Skeletal muscle cell (primary cell): Measurements from ENCODE around the gene AEBP1.
"Not testable (repeated sequence)": the region's sequence is repeated elsewhere in the genome, so short reads cannot be mapped to it uniquely, and the experiment has no call there.

Source experiments
- DNase-seq: peaks from one replicate; pipeline ENCODE4 v3.0.0-alpha.2; 2010; ENCODE audit warnings: low read depth
- H3K4me3 ChIP-seq: 2 replicates; pipeline ENCODE4 v1.5.1; 2011; ENCODE audit warnings: low read depth, mild to moderate bottlenecking, control low read depth, low read length, moderate library complexity

The AEBP1 gene

DNA sequence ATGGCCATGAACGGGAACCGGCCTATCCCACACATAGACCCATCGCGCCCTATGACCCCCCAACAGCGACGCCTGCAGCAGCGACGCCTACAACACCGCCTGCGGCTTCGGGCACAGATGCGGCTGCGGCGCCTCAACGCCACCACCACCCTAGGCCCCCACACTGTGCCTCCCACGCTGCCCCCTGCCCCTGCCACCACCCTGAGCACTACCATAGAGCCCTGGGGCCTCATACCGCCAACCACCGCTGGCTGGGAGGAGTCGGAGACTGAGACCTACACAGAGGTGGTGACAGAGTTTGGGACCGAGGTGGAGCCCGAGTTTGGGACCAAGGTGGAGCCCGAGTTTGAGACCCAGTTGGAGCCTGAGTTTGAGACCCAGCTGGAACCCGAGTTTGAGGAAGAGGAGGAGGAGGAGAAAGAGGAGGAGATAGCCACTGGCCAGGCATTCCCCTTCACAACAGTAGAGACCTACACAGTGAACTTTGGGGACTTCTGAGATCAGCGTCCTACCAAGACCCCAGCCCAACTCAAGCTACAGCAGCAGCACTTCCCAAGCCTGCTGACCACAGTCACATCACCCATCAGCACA lies 9.7 kb downstream of the AEBP1 start:
- no peak for DNase-seq
- no peak overlapping the region for H3K4me3 ChIP-seq

DNA sequence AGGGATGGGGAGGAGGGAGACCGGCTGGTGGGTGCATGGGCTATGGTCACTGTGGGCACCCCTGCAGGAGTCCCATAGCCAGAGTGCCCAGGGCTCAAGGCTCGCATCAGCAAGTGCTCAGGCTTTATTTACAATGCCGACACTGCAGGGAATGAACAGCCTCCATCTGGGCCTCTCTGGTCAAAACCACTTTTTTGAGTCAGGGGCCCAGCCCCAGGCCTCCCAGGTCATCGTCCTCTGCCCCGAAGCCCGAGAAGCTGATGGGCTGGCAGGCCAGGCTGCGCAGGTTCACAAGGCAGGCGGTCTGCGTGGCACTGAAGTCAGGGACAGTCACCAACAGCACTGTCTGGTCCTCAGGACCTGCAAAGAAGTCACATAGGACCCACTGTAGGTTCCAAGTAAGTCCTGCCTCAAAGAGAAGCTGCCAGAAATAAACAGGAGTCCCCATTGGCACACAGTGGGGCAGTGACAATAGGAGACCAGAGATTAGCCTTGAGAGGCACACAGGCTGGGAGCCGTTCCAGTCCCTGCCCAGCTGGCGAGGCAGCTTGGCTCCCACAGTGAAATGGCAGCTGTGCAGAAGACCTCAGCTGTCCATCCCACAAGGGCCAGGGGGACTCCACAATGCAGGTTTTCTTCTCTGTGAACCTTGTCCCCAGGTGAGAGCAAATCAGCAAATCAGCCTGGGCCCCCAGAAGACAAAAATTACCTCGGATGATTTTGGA lies 10.6 kb downstream of the AEBP1 start:
- no peak overlapping the region for H3K4me3 ChIP-seq

DNA sequence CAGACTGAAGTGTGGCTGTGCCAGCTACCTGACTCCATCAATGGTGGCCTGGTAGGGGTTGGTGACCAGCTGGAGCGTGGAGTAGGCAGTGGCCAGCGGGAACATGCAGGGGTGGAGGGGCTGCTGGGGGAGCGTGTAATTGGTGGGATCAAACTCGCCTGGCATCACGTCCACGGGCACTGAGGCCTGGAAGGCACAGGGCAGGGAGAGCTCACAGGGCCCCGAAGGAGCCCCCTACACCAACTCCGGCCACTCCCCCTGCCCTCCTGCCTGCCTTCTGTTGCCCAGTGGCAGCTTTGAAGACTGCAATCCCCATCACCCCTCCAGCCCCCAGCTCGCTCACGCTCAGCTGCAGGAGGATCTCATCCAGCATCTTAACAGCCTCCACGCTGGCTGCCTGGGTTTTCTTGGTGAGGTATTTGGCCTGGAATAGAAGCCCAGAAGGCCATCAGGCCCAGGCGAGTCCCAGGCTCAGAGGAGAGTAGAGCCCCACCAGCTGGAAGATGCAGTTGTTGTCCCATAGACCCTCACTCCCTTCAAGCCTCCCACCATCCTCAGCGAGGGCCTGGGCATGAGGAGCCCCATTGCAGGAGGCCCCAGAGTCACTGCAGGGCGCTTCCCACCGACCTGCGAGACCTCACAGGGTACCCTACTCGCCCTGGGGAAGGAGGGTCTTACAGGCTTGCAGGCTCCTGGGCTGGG lies 12.1 kb downstream of the AEBP1 start:
- no peak for DNase-seq
- no peak overlapping the region for H3K4me3 ChIP-seq

More for the DNA sequence above, 10.6 kb downstream of the AEBP1 start:
- DNase-seq: no peak

DNA sequence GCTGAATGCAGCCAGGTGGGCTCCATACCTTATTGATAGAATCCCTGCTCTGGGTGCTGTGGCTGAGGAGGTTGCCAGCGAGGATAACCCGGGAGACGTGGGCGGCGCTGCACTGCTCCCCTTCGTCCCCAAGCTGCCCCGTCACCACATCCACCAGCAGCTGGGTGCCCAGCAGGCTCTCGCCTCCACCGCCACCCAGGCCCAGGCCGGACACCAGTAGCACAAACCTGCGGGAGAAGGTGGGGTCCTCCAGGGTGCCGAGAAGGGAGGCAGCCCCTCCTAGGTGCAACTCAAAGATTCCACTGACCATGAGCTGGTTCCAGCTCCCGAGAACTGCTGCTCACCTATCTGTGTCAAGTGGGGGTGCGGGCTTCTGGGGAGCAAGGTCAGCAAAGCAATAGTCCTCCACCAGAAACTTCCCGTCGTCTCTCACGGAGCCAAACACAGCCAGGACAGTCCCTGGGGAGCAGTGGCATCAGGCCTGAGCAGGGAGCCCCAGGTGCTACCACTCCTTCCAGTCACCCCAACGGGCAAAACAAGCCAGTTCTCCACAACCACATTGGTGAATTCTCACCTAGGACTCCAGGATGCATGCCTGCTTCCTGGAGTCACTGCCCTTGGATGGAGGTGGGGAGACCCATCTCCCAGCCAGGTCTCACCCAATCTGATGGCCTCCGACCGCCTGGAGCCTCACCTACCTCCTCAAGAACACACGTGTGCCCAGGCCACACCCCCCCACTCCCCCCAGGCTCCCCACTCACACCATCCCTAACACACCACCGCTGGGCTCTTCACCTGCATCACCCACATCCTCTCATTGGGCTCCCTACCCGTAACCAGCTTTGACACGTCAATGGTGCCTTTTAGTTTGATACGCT lies 12.9 kb downstream of the AEBP1 start:
- no peak for DNase-seq
- H3K4me3 ChIP-seq: no peak overlapping the region

DNA sequence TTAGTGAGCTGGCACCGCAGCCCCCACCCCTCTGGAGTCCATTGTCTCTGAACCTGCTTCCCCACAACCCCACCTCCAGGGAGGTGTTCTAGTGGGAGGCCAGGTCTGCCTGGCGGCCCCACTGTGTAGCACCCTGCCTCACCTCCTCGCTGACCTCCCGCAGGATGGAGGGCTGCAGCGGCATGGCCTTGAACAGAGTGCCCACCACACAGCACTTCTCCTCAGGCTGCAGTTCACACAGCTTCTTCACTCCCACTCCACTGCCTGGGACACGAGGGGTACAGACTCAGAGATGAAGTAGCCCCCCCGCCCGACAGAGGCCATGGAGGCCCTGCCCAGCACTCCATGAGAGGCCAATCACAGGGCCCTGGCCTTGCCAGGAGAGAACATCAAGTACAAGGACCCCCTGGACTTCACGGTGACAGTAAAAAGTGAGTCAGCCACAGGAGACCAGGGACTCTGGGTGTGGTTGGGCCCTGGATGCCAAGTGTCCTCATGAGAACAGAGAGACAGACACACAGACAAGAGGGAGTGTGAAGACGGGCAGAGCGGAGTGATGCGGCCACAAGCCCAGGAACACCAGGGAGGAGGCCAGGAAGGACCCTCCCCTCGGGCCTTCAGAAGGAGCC lies 13.8 kb downstream of the AEBP1 start:
- no peak overlapping the region for H3K4me3 ChIP-seq

DNA sequence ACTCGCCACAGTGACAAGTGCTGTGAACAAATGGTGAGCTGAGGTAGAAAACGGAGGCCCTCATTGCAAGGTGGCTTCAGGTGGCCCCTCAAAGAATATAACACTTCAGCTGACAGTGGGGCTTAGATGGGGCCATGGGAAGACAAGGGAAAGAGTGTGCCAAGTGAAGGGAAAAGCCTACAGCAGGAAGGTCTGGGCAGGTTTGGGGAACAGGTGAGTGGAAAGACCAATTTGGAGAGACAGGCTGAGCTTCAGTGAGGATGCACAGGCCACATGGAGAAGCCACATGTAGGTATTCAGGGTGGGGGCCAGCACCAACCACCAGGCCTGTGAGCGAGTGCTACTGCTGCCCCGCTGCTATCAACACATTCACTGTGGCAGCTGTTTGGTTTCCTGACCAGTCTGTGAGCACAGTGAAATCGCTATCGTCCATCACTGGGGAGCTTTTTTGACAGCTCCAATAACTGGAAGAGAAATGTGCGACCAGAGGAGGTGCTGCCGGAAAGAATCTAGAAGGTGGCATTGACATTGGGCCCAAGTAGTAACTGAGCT lies 15.8 kb downstream of the AEBP1 start:
- H3K4me3 ChIP-seq: no peak overlapping the region
- no peak for DNase-seq

More for the DNA sequence above, 13.8 kb downstream of the AEBP1 start:
- no peak for DNase-seq

DNA sequence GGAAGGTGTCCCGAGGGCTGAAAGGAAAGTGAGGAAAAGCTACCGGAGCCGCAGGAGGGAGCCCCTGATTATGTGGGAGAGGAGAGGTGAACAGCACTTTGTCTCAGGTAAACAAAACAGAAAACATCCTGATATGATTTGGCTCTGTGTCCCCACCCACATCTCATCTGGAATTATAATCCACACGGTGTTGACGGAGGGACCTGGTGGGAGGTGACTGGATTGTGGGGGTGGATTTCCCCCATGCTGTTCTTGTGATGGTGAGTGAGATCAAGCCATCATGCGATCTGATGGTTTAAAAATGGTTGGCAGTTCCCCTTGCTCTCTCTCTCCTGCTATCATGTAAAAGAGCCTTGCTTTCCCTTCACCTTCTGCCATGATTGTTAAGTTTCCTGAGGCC lies 16.2 kb downstream of the AEBP1 start:
- no peak overlapping the region for H3K4me3 ChIP-seq
- DNase-seq: no peak

DNA sequence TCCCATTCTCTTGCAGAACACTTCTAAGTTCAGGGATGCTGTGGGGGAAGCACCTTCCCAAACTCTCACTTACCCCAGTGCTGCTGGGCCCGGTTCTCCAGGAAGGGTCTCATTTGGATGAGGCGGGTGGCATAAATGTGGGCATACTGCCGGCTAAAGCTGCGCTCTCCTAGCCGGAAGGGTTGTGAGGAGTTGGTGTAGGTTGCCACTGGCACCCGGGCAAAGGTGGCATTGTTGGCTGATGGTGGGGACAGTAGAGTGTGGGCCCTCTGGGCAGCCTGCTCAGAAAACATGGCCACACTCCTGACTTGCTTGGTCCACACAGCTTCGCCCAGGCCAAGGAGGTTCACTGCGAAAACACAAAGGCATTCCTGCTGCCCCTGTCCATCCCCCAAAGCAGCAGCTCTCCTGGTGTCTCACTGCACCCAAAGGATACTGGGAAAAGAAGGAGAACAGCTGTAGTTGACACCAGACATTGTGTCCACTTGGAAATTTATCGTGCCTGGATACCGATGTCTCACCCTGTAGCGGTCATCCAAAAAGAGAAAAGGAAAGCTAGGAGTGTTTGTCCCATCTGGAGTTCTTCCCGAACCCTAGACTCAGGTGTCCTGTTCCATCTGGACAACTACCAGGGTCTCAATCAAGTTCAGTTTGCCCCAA lies 17.7 kb downstream of the AEBP1 start:
- H3K4me3 ChIP-seq: peak overlapping the region; percentile 72
- no peak for DNase-seq

DNA sequence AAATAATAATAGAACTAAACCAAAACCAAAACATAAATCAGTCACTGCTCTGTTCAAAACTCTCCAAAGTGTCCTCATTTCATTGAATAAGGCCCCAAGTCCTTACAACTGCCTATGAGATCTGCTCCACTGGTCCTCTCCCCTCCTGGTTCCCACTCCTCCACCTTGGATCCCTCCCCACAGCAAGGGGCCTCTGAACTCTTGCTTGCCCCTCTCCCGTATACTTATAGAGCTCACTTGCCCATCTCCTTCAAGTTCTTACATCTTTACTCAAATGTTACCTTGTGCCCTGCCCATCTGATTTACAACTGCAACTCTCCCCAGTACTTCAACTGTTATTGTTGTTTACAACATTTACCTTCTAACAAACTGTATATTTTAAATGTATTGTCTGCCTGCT lies 18.4 kb downstream of the AEBP1 start:
- DNase-seq: no peak
- peak overlapping the region; percentile 72 for H3K4me3 ChIP-seq

DNA sequence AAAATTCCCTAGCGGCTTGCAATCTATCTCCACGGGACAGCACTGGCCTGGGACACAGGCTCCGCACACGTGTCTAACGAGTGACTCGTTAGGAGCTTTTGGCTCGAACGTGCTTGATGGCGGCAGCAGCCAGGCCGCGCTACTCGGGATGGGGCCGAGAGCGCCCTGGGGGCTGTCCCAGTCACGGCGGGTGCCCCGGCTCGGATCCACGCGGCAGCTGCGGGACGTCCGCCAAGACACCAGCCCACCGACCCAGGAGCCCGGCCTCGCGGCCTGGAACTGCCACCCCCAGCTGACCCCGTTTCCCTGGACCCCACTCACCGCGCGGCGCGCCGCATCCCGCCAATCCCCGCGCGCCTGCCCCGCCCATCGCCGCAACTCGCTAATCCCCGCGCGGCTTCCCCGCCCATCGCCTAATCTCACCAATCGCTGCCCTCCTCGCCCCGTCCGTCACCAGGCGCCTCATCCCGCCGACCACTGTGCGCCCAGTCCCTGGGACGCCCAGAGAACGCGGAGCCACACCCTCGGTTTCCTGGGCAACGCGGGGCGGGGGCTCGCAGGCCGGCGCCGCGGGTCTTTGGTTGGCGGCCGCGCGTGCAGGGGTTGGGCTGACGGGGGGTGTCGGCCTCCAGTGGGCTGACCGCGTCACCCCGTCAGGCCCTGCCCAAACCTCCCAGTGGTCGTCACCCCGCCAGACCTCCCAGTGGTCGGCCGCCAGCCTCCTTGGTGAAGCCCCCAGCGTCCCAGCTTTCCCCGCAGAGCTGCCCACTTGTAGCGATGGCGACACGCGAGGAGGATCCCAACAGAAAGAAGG lies 19.3 kb downstream of the AEBP1 start, which contains the start of gene POLD2:
Gene POLD2 (minus strand): TSS at position 359 of the 814 bp plus-strand sequence. CDS start 1,495 bp downstream, outside the sequence.
- peak; percentile 91 for DNase-seq

DNA sequence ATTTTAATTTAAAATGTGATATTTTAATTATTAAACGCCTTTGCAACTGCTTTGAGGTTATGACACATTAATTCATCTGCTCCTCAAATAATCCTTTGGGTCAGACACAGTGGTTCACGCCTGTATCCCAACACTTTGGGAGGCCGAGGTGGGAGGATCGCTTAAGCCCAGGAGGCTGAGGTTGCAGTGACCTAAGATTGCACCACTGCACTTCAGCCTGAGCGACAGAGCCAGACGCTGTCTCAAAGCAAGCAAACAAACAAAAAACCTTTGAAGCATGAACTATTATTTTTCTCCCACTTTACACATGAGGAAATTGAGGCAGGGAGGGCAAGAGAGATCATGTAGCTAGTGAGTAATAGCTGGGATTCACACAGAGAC lies 20.7 kb downstream of the AEBP1 start:
- no peak overlapping the region for H3K4me3 ChIP-seq
- no peak for DNase-seq

More for the DNA sequence above, 19.3 kb downstream of the AEBP1 start, which contains the start of gene POLD2:
- H3K4me3 ChIP-seq: peak within 1 kb of the TSS; percentile 72

DNA sequence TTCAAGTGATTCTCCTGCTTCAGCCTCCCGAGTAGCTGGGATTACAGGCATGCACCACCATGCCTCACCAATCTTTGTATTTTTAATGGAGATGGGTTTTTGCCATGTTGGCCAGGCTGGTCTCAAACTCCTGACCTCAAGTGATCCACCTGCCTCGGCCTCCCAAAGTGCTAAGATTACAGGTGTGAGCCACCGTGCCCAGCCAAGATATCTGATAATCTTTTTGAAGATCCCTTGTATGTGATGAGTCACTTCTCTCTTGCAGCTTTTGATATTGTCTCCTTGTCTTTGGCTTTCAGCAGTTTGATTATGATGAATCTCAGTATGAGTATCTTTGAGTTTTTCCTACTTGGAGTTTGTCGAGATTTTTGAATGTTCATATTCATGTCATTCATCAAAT lies 22.4 kb downstream of the AEBP1 start:
- not testable (repeated sequence) for DNase-seq, H3K4me3 ChIP-seq

DNA sequence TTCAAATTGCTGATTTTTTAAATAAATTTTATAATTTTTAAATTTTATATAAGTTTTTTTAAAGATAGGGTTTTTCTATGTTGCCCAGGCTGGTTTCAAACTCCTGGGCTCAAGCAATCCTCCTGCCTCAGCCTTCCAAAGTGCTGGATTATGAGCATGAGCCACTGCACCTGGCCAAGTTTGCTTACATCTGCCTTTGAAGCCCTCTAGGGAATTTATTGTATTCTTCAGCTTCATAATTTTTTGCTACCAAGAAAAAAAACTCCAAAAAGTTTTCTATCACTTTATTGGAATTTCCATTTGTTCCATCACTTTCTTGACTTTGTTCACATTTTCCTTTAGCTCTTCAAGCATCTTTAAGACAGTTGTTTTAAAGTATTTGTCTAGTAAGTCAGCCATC lies 23.0 kb downstream of the AEBP1 start:
- no peak for DNase-seq
- H3K4me3 ChIP-seq: no peak overlapping the region

DNA sequence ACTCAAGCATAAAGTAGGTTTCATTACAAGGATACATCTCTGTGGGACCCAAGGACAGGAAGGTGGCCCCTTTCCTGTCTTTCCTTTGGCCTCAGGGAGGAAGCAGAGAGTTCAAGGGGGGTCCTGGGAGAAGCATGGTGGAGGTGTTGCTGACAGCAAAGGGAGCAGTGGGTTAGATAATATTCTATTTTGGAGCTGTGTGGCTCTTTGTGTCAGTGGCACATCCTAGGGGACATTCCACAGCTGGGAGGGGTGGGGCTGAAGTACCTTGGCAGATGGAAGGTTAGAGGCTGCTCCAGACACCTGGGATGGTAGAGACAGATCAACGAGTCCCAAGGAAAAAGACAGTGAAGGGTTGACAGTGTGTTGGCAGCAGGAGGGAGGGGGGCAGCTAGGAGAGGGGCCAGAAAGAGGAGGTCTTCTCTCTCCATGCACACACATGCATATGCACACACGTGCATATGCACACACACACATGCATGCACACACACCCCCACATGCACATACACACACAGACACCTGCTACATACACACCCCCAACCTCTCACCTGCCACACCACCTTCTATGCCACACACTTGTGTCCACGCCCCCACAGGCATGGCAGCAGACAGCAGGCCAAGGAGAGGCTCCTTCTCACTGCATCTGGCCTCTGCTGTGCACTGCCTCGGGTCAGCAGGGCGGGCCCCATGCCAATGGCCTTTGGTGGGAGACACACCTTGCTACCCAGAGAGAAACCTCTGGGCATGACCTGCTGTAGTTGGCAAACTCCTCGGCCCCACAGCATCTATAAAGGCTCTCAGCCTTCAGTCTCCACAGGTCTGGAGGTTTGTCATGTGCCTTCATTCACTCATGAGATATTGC lies 24.8 kb downstream of the AEBP1 start:
- H3K4me3 ChIP-seq: no peak overlapping the region
- no peak for DNase-seq

DNA sequence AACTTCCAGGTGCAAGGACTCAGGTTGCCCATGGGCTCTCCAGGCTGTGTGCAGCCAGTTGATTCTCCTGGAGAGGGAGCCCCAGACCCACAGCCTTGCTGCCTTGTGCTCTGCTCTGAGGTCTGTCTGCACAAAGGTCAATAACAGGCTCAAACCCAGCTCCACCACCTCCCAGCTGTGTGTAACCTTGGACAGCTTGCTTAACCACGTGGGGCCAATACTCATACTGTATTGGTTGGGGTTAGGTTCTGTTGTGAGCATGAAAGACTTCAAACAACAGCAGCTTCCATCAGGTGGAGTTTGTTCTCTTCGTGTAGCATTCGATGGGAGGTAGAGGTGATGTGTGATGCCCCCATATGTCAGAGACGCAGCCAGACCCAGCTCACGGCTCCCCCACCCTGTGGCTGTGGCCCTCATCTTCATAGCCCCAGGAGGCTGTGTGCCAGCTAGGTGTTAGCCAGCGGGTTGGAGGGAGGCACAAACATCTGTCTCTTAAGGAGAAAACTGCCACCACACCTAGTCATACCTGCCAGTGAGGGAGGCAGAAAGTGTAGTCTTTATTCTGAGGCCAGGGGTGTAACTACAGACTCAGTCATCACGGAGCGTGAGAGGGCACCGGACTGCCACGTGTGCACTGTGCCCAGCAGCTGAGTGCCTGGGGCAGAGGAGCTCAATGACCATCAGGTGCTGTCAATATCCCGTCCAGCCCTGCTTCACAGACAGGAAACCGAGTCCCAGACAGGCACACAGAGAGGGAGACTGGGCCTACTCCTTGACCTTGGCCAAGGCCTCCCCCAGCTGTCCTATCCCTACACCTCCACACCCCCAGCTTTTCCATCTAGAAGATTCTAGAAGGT lies 27.3 kb downstream of the AEBP1 start:
- H3K4me3 ChIP-seq: no peak overlapping the region
- DNase-seq: no peak

DNA sequence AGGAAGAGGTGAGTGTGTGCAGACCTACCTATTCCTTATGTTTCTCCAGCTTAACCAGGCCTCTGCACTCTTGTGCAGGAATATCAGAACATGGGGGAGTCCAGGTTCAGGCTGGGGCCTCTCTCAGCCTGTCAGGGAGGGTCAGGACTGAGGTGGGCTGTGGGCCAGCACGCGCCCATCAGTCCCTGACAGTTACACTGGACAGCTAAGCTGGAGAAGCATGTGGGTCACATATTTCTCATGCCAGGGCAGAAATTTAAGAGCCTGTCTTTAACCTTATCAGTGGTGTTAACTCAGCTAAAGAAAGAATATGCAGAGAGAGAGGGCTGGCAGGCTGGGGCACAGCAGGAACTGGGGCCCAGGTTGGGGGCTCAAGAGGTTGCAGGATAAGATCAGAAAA lies 27.9 kb downstream of the AEBP1 start:
- no peak overlapping the region for H3K4me3 ChIP-seq
- DNase-seq: no peak
